Measurements from ENCODE around the gene IGF2BP1. TPM values are rescaled to one million over a fixed set of nuclear protein-coding genes. Genes with fewer than 3 reads are reported as not detected.
"Not testable (repeated sequence)": the region's sequence is repeated elsewhere in the genome, so short reads cannot be mapped to it uniquely, and the experiment has no call there.

The IGF2BP1 gene
- total RNA-seq, 1 donor from 2014 or later = 260 TPM

DNA sequence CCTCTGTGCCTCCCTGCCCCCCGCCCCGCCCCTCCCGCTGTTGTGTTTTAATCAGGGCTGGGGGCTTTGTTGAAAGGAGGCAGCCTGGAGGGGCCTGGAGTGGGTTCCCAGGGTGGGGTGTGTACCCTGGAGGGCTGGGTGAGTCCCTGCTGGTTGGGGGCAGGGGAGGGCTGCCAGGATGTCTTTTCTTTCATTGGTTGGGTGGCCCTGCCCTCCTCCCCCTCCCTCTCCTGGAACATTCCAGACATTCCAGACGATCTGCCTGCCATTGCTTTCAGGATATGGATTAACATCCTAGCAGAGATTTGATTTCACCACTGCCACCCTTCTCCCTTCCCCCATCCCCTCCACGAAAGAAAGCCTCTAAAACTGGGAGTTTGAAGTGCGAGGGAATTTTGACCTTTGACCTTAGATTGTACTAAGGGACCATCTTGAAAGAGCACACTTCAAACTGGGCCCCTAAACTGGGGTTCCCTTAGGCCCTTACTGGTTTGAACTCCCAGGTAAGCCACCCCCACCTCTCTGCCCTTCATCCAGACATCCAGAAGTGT lies 25.3 kb downstream of the IGF2BP1 start:
- Histone ChIP-seq H3K4me2 (ENCODE audit: low read length) (peak overlapping the region; percentile 76), H3K9ac (ENCODE audit: low read length) (peak overlapping the region; percentile 16), H3K4me1 (ENCODE audit: insufficient read depth, low read length) (peaks cover 31% of the 10 kb centered on the region), H3K9me3 (ENCODE audit: insufficient read depth, low read depth, low read length) (no peaks in the 10 kb centered on the region), H3K27me3 (ENCODE audit: insufficient read depth, low read length) (no peaks in the 10 kb centered on the region), H2AFZ (ENCODE audit: low read depth, low read length) (no peak overlapping the region), H3K27ac (ENCODE audit: low read depth, low read length) (peak overlapping the region; percentile 55), H4K20me1 (ENCODE audit: insufficient read depth, low read length) (peaks cover 51% of the 10 kb centered on the region), H3K36me3 (ENCODE audit: insufficient read depth, low read length) (peaks cover 2% of the 10 kb centered on the region), H3K79me2 (ENCODE audit: insufficient read depth, low read length) (peaks cover 94% of the 10 kb centered on the region), H3K4me3 (ENCODE audit: insufficient read depth, low read depth, low read length) (peak overlapping the region; percentile 8)
- peaks cover 10% of the 10 kb centered on the region for H3K36me3 Mint-ChIP-seq (ENCODE audit: low read depth, unreplicated experiment)
- H3K9me3 Mint-ChIP-seq (ENCODE audit: unreplicated experiment) = no peaks in the 10 kb centered on the region
- FAIRE-seq (peak; percentile 39), DNase-seq (ENCODE audit: low read depth) (peak; percentile 54)
- TF ChIP-seq, protein P1, sequence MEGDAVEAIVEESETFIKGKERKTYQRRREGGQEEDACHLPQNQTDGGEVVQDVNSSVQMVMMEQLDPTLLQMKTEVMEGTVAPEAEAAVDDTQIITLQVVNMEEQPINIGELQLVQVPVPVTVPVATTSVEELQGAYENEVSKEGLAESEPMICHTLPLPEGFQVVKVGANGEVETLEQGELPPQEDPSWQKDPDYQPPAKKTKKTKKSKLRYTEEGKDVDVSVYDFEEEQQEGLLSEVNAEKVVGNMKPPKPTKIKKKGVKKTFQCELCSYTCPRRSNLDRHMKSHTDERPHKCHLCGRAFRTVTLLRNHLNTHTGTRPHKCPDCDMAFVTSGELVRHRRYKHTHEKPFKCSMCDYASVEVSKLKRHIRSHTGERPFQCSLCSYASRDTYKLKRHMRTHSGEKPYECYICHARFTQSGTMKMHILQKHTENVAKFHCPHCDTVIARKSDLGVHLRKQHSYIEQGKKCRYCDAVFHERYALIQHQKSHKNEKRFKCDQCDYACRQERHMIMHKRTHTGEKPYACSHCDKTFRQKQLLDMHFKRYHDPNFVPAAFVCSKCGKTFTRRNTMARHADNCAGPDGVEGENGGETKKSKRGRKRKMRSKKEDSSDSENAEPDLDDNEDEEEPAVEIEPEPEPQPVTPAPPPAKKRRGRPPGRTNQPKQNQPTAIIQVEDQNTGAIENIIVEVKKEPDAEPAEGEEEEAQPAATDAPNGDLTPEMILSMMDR (IDR thresholded peaks at IDR 0.05; ENCODE audit: insufficient read depth, low read depth, low read length) = no peak
- TF ChIP-seq EZH2 (IDR thresholded peaks at IDR 0.05; ENCODE audit: insufficient read depth, low read length) = no peak
- H3K27me3 Mint-ChIP-seq (ENCODE audit: low read depth, unreplicated experiment) = no peaks in the 10 kb centered on the region
- H3K4me1 Mint-ChIP-seq (ENCODE audit: low read depth, unreplicated experiment) = peaks cover 50% of the 10 kb centered on the region
- H3K27ac Mint-ChIP-seq (ENCODE audit: unreplicated experiment) = peak overlapping the region; percentile 95
- peak overlapping the region; percentile 71 for H3K4me3 Mint-ChIP-seq (ENCODE audit: unreplicated experiment)

DNA sequence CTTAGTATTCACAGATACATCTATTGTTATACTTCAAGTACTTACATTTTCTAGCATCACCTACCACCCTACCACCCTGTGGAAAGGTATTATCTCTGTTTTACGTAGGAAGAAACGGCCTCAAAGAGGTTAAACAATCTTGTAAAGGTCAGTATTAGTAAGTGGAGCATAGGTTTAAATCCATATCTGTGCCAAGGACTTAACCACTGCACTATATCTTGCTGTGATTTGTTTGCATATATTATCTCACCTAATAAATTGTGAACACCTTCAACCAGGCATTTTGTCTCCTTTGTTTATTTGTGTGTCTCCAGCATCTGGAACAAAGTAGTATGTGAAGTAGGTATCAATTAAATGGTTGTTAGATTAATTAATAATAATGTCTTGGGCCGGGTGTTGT lies 27.3 kb downstream of the IGF2BP1 start:
- H3K9ac ChIP-seq (ENCODE audit: low read length) = no peak overlapping the region
- peaks cover 46% of the 10 kb centered on the region for H4K20me1 ChIP-seq (ENCODE audit: insufficient read depth, low read length)
- no peak overlapping the region for H3K4me3 ChIP-seq (ENCODE audit: insufficient read depth, low read depth, low read length)
- Mint-ChIP-seq H3K9me3 (ENCODE audit: unreplicated experiment) (no peaks in the 10 kb centered on the region), H3K36me3 (ENCODE audit: low read depth, unreplicated experiment) (peaks cover 12% of the 10 kb centered on the region), H3K4me3 (ENCODE audit: unreplicated experiment) (no peak overlapping the region), H3K4me1 (ENCODE audit: low read depth, unreplicated experiment) (peaks cover 38% of the 10 kb centered on the region), H3K27me3 (ENCODE audit: low read depth, unreplicated experiment) (no peaks in the 10 kb centered on the region), H3K27ac (ENCODE audit: unreplicated experiment) (peak overlapping the region; percentile 4)
- H3K27ac ChIP-seq (ENCODE audit: low read depth, low read length) = no peak overlapping the region
- no peak for FAIRE-seq
- no peak overlapping the region for H2AFZ ChIP-seq (ENCODE audit: low read depth, low read length)
- no peak overlapping the region for H3K4me2 ChIP-seq (ENCODE audit: low read length)
- no peaks in the 10 kb centered on the region for H3K9me3 ChIP-seq (ENCODE audit: insufficient read depth, low read depth, low read length)
- H3K79me2 ChIP-seq (ENCODE audit: insufficient read depth, low read length) = peaks cover 86% of the 10 kb centered on the region
- H3K27me3 ChIP-seq (ENCODE audit: insufficient read depth, low read length) = no peaks in the 10 kb centered on the region
- H3K36me3 ChIP-seq (ENCODE audit: insufficient read depth, low read length) = peaks cover 6% of the 10 kb centered on the region
- peaks cover 31% of the 10 kb centered on the region for H3K4me1 ChIP-seq (ENCODE audit: insufficient read depth, low read length)
- DNase-seq (ENCODE audit: low read depth) = no peak
- TF ChIP-seq, protein P1 (IDR thresholded peaks at IDR 0.05; ENCODE audit: insufficient read depth, low read depth, low read length) = no peak
- no peak for TF ChIP-seq EZH2 (IDR thresholded peaks at IDR 0.05; ENCODE audit: insufficient read depth, low read length)

DNA sequence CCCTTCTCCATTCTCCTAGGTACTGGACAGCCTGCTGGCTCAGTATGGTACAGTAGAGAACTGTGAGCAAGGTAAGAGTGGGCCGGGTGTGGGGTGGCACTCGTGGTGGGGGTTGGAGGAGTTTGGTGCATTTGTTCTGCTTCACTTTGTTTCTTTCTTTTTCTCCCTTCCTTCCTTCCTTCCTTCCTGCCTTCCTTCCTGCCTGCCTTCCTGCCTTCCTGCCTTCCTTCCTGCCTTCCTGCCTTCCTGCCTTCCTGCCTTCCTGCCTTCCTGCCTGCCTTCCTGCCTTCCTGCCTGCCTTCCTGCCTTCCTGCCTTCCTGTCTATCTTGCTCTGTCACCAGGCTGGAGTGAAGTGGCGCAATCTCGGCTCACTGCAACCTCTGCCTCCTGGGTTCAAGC lies 29.3 kb downstream of the IGF2BP1 start:
- Mint-ChIP-seq H3K36me3 (ENCODE audit: low read depth, unreplicated experiment) (peaks cover 13% of the 10 kb centered on the region), H3K27ac (ENCODE audit: unreplicated experiment) (peak overlapping the region; percentile 86), H3K4me1 (ENCODE audit: low read depth, unreplicated experiment) (peaks cover 28% of the 10 kb centered on the region)
- H3K9me3 ChIP-seq (ENCODE audit: insufficient read depth, low read depth, low read length); H3K27ac ChIP-seq (ENCODE audit: low read depth, low read length); H3K4me3 Mint-ChIP-seq (ENCODE audit: unreplicated experiment); H3K36me3 ChIP-seq (ENCODE audit: insufficient read depth, low read length); H3K27me3 Mint-ChIP-seq (ENCODE audit: low read depth, unreplicated experiment); H3K9ac ChIP-seq (ENCODE audit: low read length); H2AFZ ChIP-seq (ENCODE audit: low read depth, low read length); H3K27me3 ChIP-seq (ENCODE audit: insufficient read depth, low read length); H3K4me3 ChIP-seq (ENCODE audit: insufficient read depth, low read depth, low read length); FAIRE-seq; DNase-seq (ENCODE audit: low read depth); H3K9me3 Mint-ChIP-seq (ENCODE audit: unreplicated experiment); H3K4me2 ChIP-seq (ENCODE audit: low read length): not testable (repeated sequence)
- Histone ChIP-seq H3K79me2 (ENCODE audit: insufficient read depth, low read length) (peaks cover 76% of the 10 kb centered on the region), H3K4me1 (ENCODE audit: insufficient read depth, low read length) (peaks cover 20% of the 10 kb centered on the region), H4K20me1 (ENCODE audit: insufficient read depth, low read length) (peaks cover 49% of the 10 kb centered on the region)

Measured in astrocyte (in vitro differentiated cells and primary cell).